Stimulated activated CD8-positive, alpha-beta memory T cell treated with anti-CD3 and anti-CD28 coated beads, Interleukin-12 subunit alpha, Interleukin-12 subunit beta, amount 100 ng/mL, for 1 hour (primary cell): ENCODE data around the gene GATA5.
A peak's percentile ranks its signal among the peaks of the same experiment; 100 is the strongest.
"Not testable (repeated sequence)": the region's sequence is repeated elsewhere in the genome, so short reads cannot be mapped to it uniquely, and the experiment has no call there.

Experiments used
- DNase-seq: peaks from one replicate; pipeline ENCODE4 v3.0.0-alpha.2; 2020; ENCODE audit warnings: low read depth

Gene GATA5

DNA sequence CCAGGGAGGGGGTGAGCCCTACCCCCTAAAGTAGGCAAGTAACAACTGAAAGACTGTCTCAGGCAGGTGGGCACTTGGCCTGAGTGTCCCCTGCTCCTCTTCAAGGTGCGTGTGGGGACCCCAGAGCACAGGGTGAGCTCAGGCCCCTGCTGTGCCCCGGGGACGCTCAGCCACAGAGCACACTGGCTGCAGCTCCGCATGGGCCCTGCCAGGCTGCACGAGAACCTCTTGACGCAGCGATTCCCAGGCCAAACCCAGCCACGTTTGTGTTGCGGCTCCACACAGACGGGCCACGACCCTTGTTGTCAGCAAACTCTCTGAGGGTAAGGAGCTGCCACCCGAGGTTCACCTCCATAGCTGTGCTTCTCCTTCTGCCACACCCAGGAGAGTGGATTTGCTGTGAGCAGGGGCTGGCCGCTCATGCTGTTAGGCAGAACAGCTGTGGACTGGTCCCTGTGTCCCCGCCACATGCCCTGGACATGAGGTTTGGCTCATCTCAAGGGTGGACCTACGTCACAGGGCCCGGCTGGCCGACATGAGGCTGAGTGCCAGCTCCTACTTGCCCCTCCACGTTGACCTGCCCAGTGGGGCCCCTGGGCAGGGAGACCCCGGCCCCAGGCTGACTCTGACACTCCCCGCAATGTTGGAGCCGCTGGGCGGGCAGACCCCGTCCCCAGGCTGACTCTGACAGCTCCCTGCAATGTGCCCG lies 29.7 kb upstream of the GATA5 start:
- no peak for DNase-seq

DNA sequence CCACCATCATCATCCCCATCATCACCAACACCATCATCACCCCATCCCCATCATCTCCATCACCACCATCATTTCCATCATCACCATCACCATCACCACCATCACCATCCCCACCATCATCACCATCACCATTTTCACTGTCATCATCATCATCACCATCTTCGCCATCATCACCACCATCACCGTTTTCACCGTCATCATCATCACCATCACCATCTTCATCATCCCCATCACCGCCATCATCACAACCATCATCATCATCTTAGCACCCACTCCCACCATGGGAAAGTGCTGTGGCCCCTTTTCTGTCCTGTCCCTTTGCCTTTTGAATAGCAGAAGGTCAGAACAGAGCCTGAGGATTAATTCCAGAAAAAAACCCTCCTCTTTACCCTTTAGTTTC lies 28.5 kb upstream of the GATA5 start:
- no peak for DNase-seq

DNA sequence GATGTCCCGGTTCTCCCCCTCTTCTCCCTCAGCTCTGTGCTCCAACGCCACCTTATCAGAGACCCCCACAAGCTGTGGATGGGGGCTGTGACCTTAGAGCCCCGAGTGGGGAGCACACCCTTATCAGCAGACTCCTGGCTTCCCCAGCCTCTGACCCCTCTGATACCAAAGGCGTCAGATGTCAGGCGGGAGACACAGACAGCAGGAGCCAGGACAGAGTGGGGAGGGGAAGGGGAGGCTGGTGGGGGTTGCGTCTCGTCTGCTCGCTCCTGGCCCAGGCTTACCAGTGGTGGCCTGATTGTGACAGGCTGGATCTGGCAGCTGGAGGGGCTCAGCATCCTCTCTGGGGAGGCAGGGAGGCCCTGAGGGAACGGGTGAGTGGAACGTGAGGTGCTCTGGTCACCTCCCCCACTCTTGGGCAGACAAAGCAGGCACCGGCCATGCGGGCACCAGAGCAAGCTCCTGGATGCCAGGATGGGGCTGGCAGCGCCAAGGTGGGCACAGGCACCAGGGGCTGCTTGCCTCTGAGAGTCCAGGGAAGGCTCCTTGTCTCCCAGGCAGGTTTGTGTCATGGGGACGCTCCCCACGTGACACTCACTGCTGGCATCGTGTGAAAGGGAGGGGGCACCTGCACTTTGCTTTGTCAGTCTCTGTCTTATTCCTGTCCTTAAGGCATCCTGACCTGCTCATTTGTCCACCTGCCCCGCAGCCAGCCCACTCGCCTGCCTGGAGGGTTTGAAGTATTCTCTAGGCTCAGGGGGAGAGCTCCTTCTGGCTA lies 27.8 kb upstream of the GATA5 start:
- no peak for DNase-seq

DNA sequence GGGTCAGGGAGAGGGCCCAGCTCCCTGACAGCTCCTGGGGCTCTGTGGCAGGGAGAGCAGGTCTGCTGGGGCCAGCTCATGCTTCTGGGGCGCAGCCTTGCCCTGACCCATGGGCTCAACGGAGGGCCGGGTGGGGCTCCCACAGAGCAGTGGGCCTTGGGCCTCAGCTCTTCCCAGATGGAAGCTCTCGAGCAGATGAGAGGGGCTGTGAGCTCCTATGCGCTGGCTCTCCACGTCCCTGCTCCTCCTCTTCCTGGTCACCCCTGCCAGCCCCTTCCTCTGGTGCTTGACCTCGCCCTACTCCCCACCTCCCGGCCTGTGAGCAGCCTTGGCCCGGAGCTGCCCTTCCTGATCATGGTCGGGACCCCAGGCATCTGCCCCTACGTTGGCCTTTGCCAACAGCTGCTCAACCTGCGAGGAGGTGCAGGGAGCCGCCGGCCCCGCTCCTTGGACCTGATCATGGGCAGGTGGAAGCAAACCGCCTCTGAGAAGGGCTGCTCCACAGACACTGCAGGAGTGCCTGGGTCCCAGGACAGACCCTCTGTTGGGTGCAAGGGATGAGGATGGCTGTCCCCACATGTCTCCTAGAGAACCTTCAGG lies 26.8 kb upstream of the GATA5 start:
- DNase-seq: no peak

DNA sequence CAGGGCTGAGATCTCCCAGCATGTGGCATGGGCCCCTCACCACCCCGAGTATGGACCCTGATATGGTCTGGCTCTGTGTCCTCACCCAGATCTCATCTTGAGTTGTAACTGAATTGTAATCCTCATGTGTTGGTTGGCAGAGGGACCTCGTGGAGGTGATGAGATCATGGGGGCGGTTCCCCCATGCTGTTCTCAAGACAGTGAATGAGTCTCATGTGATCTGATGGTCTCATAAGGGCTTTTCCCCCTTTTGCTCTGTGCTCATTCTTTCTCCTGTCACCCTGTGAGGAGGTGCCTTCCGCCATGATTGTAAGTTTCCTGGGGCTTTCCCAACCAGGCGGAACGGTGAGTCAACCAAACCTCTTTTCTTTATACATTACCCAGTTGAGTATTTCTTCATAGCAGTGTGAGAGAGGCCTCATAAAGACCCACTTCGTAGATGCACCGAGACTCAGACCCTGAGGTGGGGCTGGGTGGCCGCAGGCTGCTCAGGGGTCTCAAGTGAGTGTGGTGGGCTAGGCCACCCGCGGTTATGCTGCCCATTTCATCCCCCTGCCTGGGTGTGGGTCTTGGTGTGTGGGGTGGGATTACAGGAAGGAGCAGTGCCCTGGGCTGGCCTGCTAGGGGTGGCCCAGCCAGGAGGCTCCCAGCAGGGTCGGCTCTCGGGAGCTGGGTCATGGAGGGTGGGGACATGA lies 26.2 kb upstream of the GATA5 start:
- peak; percentile 34 for DNase-seq

DNA sequence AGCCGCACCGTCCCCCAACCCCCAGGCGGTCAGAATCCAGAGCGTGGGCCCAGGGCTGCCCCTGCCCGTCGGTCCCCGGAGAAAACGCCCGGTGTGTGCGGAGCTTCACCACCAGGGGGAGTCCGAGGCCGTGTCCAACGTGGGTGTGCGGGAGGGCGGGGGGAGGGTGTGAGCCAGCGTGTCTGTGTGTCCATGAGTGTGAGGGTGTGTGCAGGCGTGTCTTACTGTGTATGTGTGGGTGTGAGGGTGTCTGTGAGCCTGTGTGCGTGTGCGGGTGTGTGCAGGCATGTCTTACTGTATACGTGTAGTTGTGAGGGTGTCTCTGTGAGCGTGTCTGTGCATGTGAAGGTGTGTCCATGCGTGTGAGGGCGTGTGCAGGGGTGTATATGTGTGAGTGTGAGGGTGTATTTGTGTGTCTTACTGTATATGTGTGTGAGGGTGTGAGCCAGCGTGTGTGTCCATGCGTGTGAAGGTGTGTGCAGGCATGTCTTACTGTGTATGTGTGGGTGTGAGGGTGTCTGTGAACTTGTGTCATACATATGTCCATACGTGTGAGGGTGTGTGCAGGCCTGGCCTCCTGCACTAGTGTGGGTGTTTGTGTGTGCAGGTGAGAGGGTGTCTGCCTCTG lies 24.6 kb upstream of the GATA5 start:
- DNase-seq: peak; percentile 71

DNA sequence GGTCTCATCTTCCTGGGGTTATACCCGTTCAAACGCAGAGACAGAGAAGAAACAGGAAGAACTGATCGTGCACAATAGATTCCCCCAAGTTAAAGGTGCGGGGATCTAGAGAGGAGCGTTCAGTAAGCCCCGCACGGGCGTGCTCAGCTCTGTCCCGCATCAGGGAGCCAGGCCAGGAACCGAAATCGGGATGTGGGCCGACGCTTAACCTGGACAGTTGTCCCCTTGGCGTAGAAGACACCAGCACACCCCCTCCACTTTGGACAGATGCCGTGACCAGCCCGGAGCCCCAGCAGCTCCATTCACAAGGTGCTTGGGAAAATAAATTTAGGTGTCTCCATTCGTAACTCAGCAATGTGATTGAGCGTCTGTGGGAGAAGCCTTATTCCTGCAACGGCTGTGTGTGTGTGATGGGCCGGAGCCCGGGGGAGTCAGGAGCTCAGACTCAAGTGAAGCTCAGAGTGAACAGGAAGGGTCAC lies 24.0 kb upstream of the GATA5 start:
- no peak for DNase-seq

DNA sequence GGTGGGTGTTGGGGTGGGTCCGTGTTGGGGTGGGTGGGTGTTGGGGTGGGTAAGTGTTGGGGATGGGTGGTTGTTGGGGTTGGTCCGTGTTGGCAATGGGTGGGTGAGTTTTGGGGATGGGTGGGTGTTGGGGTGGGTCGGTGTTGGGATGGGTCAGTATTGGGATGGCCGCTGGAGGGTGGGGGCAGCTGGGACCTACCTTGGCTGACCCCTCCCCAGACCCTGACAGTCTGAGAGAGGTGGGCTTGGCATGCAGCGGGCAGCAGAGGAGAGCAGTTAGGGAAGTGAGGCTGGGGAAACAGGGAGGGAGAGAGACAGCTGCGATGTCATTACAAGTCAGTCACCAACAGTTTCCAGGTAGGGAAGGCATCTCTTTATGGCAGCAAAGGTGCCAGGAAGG lies 23.1 kb upstream of the GATA5 start:
- DNase-seq: no peak

DNA sequence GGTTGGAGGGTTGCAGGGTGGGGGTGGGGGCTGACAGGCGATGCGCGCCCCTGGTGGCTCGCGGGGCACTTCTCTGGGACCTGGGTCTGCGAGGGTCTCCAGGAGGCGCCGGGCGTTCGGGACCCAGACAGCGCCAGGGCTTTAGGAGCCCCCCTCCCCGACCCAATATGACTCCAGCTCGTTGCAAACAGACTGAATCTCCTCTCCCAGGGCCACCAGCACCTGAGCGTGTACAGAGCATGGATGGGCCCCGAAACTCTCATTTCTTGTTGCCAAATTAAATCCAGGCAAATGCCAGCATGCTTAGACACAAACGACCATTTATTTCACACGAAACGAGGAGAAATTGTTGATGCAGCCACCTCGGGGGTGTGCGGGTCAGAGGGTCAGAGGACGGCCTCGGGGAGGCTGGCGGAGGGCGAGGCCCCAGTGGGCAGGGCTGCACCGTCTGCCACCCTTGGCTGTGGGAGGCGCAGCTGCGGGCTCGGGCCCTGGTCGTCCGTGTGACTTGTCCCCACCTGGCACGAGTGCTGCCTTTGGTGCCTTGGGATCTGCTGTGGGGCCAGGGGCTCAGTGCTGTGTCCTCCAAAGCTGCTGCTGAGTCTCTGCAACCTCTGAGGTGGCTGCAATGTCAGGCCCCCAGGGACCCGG lies 20.9 kb upstream of the GATA5 start:
- no peak for DNase-seq

DNA sequence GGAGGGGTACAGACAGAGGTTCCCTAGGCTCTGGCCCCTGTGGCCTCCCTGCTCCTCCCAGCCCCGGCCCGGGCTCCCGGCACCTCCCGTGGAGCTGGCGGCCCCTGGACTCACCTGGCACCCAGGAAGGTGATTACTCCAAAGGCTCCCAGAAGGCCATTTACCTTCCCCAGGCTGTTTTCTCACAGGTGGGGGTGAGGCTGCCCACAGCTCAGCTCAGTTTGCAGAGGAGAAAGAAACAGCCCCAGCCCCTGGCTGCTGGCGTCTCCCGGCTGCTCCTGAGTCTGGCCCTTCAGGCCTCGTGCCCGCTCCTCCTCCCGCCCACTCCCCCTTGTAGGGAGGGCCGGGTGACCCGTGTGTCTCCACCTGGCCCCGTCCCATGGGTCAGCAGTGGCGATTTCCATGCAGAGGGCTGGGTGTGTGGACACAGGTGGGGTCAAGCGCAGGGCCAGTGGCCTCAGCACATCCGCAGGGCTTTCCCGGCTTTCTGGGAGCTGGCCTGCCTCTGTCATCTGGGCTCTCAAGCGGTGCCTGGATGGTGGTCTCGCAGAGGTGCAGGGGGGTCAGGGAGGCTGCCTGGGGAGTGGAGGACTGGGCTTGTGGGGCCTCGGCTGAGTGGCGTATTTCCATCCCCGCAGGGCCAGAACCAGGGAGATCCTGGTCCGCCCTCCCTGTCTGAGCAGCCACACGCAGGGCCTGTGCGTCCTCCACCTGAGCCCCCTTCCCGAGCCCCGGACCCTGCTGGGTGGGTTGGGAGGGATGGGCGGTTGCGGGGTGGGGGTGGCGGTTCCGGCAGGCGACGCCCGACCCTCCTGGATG lies 20.2 kb upstream of the GATA5 start:
- DNase-seq: no peak

DNA sequence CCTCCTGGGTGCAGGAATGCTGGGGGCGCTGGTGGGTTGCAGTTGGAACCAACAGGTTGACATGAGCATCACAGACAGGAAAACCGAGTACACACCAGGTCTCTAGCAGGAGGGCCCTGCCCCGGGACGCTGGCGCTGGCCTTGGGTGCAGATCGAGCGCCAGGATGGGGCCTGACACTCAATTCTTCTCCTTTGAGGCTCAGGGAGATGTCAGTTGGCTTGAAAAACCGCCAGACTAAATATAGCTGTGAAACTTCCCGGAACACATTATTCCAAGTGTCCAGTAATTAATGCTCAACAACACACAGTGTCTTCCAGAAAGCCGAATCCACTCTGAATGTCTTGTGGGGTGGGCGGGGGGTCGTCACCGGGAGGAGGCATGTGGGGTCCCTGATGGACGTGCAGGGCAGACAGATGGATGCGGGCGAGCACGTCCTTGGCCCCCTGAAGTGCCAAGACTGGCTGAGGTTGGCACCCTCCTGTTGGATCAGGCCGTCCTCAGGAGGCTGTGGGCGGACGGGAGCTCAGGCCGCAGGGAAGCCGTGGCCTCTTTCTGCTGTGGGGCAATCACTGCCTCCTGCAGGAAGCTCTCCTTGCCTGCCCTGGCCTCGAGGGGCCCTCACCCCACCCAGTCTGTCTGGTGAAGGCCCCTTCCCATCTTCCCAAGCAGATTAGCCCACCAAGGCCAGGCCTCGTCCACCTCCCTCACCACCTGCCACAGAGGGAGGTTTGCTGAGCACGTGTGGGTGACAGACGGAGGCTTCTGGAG lies 19.4 kb upstream of the GATA5 start:
- DNase-seq: no peak

DNA sequence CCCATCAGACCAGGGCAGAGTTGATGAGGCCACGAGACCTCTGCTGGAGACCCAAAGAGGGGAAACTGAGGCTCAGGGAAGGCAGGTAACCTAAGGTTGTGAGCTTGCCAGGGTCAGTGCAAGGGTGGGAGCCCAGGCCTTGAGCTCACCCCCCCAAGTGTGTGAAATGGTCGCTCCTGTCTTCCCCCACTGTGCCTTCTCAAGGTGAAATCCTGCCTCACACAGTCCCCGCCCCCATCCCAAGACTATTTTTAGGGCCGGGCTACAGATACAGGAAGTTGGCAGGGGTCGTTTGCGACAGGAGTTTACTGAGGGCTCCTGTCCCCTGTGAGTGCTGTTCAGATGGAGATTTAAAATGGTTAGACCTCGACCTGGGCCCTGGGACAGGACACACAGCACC lies 18.7 kb upstream of the GATA5 start:
- DNase-seq: no peak

DNA sequence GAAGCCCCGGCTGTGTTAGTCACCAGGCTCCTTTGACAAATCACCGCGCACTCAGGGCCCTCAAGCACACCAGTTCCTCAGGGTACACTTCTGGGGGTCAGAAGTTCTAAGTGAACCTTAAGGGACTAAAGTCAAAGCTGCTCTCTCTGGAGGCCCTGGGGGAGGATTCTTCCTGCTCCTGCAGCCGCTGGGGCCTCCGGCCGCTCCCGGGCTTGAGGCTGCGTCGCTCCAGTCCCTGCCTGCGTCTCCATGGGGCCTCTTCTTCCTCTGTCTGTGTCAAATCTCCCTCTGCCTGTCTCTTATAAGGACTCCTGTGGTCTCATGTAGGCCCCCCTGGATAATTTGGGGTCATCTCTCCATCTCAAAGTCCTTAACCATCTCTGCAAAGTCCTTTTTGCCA lies 18.1 kb upstream of the GATA5 start:
- DNase-seq: no peak

DNA sequence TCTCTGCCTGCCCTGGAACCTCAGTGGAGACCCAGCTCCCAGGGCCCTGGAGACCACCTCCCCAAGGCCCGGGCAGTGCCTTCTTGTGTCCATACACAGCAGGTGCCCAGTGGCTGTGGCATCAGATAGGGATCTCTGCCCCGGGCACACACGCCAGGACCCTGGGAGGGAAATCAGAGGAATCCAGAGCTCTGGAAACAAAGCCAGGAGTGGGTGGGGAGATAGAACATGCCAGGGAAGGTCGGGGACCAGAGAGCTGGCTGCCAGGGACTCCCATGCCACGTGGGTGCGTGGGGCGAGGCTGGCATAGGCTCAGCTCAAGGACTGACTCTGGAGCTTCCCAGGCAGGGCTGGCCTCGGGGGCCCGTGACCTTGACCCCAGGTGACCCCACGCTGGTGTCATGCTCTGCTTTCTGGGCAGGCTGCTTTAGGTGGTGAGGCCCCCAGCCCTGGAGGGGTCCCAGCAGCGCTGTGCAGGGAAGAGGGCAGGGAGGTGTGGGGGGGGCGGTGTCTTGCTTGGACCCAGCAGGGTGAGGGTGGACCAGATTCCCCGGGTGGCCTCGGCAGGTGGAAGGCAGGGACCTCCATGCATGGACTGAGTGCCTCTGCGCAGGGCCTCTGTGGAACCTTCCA lies 17.6 kb upstream of the GATA5 start:
- no peak for DNase-seq

DNA sequence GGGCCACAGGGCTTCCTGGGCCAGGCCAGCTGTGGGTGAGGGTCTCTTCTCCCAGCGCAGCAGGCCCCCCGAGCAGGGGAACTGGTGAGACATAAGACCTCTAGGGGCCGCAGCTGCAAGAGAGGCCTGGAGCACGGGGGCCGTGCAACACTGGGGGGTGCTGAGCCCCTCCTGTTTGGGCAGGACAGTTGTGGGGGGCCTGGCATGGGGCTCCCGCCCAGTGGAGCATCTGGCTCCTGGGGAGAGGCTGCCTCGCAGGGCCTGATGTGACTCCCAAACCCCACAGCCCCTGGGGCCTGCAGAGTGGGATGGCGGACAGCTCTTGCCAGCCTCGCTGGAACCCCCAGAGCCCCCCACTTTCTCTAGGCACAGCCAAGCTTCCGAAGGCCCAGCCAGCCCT lies 16.9 kb upstream of the GATA5 start:
- DNase-seq: no peak

DNA sequence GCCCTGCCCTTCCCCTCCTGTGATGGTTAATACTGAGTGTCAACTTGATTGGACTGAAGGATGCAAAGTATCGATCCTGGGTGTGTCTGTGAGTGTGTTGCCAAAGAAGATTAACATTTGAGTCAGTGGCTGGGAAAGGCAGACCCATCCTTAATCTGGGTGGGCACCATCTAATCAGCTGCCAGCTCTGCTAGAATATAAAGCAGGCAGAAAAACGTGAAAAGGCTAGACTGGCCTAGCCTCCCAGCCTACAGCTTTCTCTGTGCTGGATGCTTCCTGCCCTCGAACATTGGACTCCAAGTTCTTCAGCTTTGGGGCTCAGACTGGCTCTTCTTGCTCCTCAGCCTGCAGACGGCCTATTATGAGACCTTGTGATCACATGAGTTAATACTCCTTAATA lies 15.0 kb upstream of the GATA5 start:
- not testable (repeated sequence) for DNase-seq

DNA sequence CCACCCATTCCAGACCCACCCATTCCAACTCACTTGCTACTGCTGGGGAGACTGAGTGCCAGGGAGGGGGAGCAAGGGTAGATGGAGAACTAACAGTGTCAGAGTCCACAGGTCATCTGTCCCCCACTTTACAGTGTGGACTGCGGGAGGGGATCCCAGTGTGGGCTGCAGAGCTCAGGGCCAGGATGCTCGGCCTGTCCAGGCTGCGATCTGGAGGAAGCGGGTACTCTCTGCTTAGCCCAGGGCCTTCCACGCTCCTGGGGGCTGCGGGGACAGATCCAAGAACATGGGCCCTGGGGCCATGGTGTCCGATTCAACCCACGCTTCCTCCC lies 14.1 kb upstream of the GATA5 start:
- no peak for DNase-seq

DNA sequence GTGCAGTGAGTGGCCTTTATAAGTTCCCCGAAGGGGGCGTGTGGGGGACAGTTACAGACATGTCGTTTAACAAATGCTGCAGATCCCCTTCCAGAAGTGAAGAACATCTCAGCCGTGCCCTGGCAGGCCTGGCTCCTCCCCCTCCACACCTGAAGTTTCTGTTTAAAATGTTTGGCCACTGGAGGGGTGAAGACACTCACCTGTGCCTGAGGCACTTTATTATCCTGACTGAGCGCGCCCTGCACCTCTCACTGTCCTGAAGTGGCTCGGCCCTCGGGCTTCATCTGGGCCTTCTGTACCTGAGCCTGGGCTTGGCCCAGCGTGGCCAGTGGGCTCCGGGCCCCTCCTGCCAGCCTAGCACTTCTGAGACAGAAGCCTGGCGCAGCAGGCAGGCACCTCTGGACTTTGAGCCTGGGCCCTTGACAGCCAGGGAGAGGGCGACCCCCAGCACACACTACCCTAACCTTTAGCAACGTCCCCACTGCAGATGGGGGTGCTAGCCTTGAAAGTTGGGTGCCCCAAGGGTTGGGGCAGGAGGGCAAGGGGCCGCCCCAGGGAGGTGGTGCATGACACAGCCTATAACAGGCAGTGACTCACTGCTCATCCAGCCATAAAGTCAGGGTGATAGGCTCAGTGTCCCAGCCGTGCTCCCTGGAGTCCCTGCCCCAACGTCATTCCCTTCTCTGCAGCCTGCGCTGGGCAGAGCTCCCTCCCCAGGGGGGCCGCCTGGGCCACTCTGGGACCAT lies 13.6 kb upstream of the GATA5 start:
- no peak for DNase-seq

DNA sequence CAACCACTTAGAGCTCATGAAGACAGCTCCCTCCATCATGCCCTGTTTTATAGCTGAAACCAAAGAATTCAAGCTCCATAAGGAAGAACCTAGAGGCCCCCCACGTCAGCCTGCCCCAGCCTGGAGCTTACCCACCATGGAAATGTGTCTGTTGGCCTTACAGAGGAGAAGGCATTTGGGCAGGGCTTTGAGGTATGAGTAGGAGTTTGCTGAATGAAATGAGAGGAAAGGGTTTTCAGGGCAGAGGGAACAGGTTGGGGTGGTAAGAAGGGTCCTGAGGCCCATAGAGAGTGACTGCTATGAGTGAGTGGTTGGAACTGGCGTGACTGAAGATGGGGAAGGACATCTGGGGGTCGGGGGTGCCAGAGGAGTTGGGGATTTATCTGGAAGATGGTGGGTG lies 12.7 kb upstream of the GATA5 start:
- no peak for DNase-seq
